Neutrophil (primary cell): ENCODE measurements around the gene DGKG.
A peak's percentile ranks its signal among the peaks of the same experiment; 100 is the strongest.

Experiments used
- H3K27ac ChIP-seq: fragments of 200-600 bp; sonication (generic); 2 replicates; pipeline ENCODE4 v1.5.1; 2016; ENCODE audit warnings: mild to moderate bottlenecking, moderate library complexity
- H3K27me3 ChIP-seq: fragments of 200-600 bp; sonication (generic); 2 replicates; pipeline ENCODE4 v1.6.0; 2016; ENCODE audit warnings: mild to moderate bottlenecking
- H3K36me3 ChIP-seq: fragments of 200-600 bp; sonication (generic); 2 replicates; pipeline ENCODE4 v1.5.1; 2017
- H3K4me1 ChIP-seq, 2 experiments: fragments of 200-600 bp in 1 of 2; sonication (generic) in 1 of 2; 1 replicate in 1 of 2; 2 replicates in 1 of 2; pipeline versions ENCODE4 v1.5.1 to v1.6.1; 2013 to 2016; ENCODE audit warnings: low read depth in 1 of 2, low read length in 1 of 2, mild to moderate bottlenecking in 1 of 2, moderate library complexity in 1 of 2; ENCODE audit not compliant: control insufficient read depth in 1 of 2, insufficient read depth in 1 of 2
- H3K4me3 ChIP-seq, 2 experiments: fragments of 200-600 bp in 1 of 2; sonication (generic) in 1 of 2; 1 replicate in 1 of 2; 2 replicates in 1 of 2; pipeline ENCODE4 v1.5.1; 2013 to 2016; ENCODE audit warnings: low read depth in 1 of 2, low read length in 1 of 2, mild to moderate bottlenecking in 1 of 2, moderate library complexity in 1 of 2
- H3K9me3 ChIP-seq: fragments of 200-600 bp; sonication (generic); 2 replicates; pipeline ENCODE4 v1.5.1; 2016
- TF ChIP-seq, protein P1 (sequence below): fragments of 200-600 bp; sonication (generic); IDR thresholded peaks from 2 replicates; pipeline ENCODE4 v1.5.1; 2016; ENCODE audit warnings: antibody characterized with exemption

Gene DGKG

GRCh38 chr3:186257866-186258265 is 104.2 kb downstream of the DGKG start:
- TF ChIP-seq, protein P1, sequence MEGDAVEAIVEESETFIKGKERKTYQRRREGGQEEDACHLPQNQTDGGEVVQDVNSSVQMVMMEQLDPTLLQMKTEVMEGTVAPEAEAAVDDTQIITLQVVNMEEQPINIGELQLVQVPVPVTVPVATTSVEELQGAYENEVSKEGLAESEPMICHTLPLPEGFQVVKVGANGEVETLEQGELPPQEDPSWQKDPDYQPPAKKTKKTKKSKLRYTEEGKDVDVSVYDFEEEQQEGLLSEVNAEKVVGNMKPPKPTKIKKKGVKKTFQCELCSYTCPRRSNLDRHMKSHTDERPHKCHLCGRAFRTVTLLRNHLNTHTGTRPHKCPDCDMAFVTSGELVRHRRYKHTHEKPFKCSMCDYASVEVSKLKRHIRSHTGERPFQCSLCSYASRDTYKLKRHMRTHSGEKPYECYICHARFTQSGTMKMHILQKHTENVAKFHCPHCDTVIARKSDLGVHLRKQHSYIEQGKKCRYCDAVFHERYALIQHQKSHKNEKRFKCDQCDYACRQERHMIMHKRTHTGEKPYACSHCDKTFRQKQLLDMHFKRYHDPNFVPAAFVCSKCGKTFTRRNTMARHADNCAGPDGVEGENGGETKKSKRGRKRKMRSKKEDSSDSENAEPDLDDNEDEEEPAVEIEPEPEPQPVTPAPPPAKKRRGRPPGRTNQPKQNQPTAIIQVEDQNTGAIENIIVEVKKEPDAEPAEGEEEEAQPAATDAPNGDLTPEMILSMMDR: no peak
- H3K27ac ChIP-seq: no peak overlapping the region
- no peaks in the 10 kb centered on the region for H3K9me3 ChIP-seq
- no peak overlapping the region for H3K4me3 ChIP-seq
- H3K36me3 ChIP-seq: peaks cover 100% of the 10 kb centered on the region
- H3K4me1 ChIP-seq: no peaks in the 10 kb centered on the region
- H3K27me3 ChIP-seq: no peaks in the 10 kb centered on the region

GRCh38 chr3:186255703-186256331 is 106.2 kb downstream of the DGKG start:
- H3K4me3 ChIP-seq: no peak overlapping the region
- peaks cover 100% of the 10 kb centered on the region for H3K36me3 ChIP-seq
- no peaks in the 10 kb centered on the region for H3K4me1 ChIP-seq
- H3K9me3 ChIP-seq: no peaks in the 10 kb centered on the region
- TF ChIP-seq, protein P1: no peak
- no peaks in the 10 kb centered on the region for H3K27me3 ChIP-seq
- peak overlapping the region; percentile 32 for H3K27ac ChIP-seq

GRCh38 chr3:186254676-186255650 is 107.1 kb downstream of the DGKG start:
- no peaks in the 10 kb centered on the region for H3K4me1 ChIP-seq
- TF ChIP-seq, protein P1: no peak
- H3K27ac ChIP-seq: no peak overlapping the region
- peaks cover 98% of the 10 kb centered on the region for H3K36me3 ChIP-seq
- H3K9me3 ChIP-seq: no peaks in the 10 kb centered on the region
- no peak overlapping the region for H3K4me3 ChIP-seq
- no peaks in the 10 kb centered on the region for H3K27me3 ChIP-seq

GRCh38 chr3:186251948-186252619 is 110.0 kb downstream of the DGKG start:
- H3K27me3 ChIP-seq: no peaks in the 10 kb centered on the region
- no peak overlapping the region for H3K27ac ChIP-seq
- no peaks in the 10 kb centered on the region for H3K4me1 ChIP-seq
- no peak overlapping the region for H3K4me3 ChIP-seq
- no peaks in the 10 kb centered on the region for H3K9me3 ChIP-seq
- peaks cover 98% of the 10 kb centered on the region for H3K36me3 ChIP-seq
- TF ChIP-seq, protein P1: no peak

DNA sequence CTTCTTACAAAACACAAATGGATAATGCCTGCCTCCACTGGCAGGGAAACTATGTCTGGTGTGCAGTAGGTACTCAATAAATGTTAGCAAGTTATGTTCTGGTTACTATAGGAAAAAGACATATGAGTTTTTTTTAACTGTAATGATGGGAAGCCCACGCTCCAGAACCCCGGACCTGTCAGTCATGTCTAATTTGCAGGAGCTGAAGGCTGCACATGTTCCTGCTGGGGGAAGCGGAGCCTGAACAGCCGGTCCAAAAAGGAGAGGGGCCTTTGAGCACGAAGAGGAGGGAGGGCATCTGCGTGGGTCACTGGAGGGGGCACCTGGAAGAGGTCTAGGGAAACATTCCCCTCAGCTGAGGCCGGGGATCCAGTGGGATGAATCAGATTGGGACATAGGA is 113.2 kb downstream of the DGKG start:
- Histone ChIP-seq H3K9me3 (no peaks in the 10 kb centered on the region), H3K27me3 (no peaks in the 10 kb centered on the region), H3K27ac (no peak overlapping the region), H3K4me1 (no peaks in the 10 kb centered on the region), H3K36me3 (peaks cover 96% of the 10 kb centered on the region), H3K4me3 (no peak overlapping the region)
- TF ChIP-seq, protein P1: no peak
